Measurements from ENCODE around the gene IFNG. TPM values are rescaled to one million over a fixed set of nuclear protein-coding genes. Genes with fewer than 3 reads are reported as not detected.
"Not testable (repeated sequence)": the region's sequence is repeated elsewhere in the genome, so short reads cannot be mapped to it uniquely, and the experiment has no call there.

Gene IFNG
- total and polyA plus RNA-seq, 11 donors: 0.20 to 1.3 TPM; not detected in 9

DNA sequence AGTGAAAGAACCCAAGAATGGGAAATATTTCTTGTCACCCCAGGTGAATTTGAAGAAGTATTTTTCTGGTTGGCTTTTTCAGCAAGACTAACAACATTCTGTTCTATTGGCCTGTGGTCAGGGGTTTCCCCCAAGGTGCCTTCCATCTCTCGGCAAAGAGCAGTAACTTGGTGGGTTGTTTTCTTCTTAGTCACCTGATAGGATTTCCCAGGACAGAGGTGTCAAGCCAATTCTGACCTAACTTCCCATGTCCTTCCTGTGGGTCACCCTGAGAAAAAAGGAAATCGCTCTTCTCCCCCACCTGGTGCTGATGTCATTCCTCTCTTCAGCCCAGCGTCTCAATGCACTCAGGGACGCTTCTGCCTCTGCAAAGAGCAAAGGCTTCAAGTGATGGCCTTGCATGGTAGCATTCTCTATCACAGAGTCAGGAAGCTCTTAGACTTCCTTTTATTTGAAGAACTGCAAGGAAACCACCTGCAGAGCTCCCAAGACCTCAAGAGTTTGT is 16.1 kb upstream of the IFNG start:
- WGBS, 4 donors: 35 to 59% (median 40%) methylated on average over 4 of the region's 4 CpGs
- no peak overlapping the region for H3K27ac ChIP-seq
- TF ChIP-seq, protein P1, sequence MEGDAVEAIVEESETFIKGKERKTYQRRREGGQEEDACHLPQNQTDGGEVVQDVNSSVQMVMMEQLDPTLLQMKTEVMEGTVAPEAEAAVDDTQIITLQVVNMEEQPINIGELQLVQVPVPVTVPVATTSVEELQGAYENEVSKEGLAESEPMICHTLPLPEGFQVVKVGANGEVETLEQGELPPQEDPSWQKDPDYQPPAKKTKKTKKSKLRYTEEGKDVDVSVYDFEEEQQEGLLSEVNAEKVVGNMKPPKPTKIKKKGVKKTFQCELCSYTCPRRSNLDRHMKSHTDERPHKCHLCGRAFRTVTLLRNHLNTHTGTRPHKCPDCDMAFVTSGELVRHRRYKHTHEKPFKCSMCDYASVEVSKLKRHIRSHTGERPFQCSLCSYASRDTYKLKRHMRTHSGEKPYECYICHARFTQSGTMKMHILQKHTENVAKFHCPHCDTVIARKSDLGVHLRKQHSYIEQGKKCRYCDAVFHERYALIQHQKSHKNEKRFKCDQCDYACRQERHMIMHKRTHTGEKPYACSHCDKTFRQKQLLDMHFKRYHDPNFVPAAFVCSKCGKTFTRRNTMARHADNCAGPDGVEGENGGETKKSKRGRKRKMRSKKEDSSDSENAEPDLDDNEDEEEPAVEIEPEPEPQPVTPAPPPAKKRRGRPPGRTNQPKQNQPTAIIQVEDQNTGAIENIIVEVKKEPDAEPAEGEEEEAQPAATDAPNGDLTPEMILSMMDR (IDR thresholded peaks at IDR 0.05): no peak
- no peak for TF ChIP-seq POLR2A (IDR thresholded peaks at IDR 0.05)
- H3K27me3 ChIP-seq: no peaks in the 10 kb centered on the region
- H3K36me3 ChIP-seq: no peaks in the 10 kb centered on the region
- intact Hi-C loops (cut with DNase I): no loop called here
- peak in 1 of 4 donors; percentile 7 for ATAC-seq
- DNase-seq: no peak
- H3K4me3 ChIP-seq: no peak overlapping the region
- H3K9me3 ChIP-seq: no peaks in the 10 kb centered on the region
- H3K4me1 ChIP-seq: peaks cover 0 to 4% (median 0%) of the 10 kb centered on the region in 12 donors

GRCh38 chr12:68174761-68175160 is 15.2 kb upstream of the IFNG start:
- H3K4me3 ChIP-seq; H3K36me3 ChIP-seq; ATAC-seq; H3K27ac ChIP-seq; intact Hi-C loops (cut with DNase I); H3K4me1 ChIP-seq; H3K27me3 ChIP-seq; DNase-seq; H3K9me3 ChIP-seq: not testable (repeated sequence)
- WGBS, 4 donors: 92 to 94% (median 94%) methylated on average over 3 of the region's 3 CpGs

- no peak for TF ChIP-seq POLR2A (IDR thresholded peaks at IDR 0.05)
- TF ChIP-seq, protein P1 (IDR thresholded peaks at IDR 0.05): no peak
- no peak overlapping the region for H3K27ac ChIP-seq
- H3K9me3 ChIP-seq: no peaks in the 10 kb centered on the region
- peaks cover 0 to 3% (median 0%) of the 10 kb centered on the region in 12 donors for H3K4me1 ChIP-seq
- H3K4me3 ChIP-seq: no peak overlapping the region
- no peaks in the 10 kb centered on the region for H3K27me3 ChIP-seq
- DNase-seq (no peak), ATAC-seq (no peak)
- intact Hi-C loops (cut with DNase I): no loop called here
- no peaks in the 10 kb centered on the region for H3K36me3 ChIP-seq
These were observed 14.3 kb upstream of the IFNG start for GRCh38 chr12:68173792-68174191.

DNA sequence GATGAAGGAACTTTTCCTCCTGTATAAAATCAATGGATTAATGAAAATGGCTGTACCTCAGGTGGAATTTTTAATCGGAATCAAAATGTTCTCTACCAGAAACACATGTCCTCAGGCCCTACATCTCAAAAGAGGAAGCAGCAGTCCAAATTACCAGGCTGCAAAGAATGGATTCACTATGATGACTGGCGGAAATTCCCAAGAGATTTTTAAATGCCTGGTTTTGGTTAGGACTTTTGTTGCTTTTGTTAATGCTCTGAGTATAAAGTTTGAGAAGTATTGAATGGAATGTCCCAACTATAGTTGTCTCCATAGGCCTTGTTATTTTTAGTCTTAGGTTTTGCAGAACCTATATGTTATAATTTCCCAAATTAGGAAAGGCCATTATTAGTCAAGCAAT is 11.2 kb upstream of the IFNG start:
- Histone ChIP-seq H3K4me1 (no peaks in the 10 kb centered on the region), H3K9me3 (no peaks in the 10 kb centered on the region), H3K27ac (no peak overlapping the region), H3K4me3 (no peak overlapping the region), H3K36me3 (no peaks in the 10 kb centered on the region), H3K27me3 (no peaks in the 10 kb centered on the region)
- TF ChIP-seq, protein P1 (IDR thresholded peaks at IDR 0.05): no peak
- TF ChIP-seq POLR2A (IDR thresholded peaks at IDR 0.05): no peak
- ATAC-seq (no peak), DNase-seq (no peak)
- 77 to 88% (median 87%) methylated on average over 2 of the region's 2 CpGs for WGBS, 4 donors
- intact Hi-C loops (cut with DNase I): no loop called here

GRCh38 chr12:68169213-68169889 is 9.8 kb upstream of the IFNG start:
- no peak overlapping the region for H3K4me3 ChIP-seq
- intact Hi-C loops (cut with DNase I): no loop called here
- no peak overlapping the region for H3K27ac ChIP-seq
- H3K4me1 ChIP-seq: no peaks in the 10 kb centered on the region
- 54 to 95% (median 85%) methylated on average over 1 of the region's 1 CpG for WGBS, 4 donors
- ATAC-seq (no peak), DNase-seq (no peak)
- TF ChIP-seq, protein P1 (IDR thresholded peaks at IDR 0.05): no peak
- no peak for TF ChIP-seq POLR2A (IDR thresholded peaks at IDR 0.05)
- H3K9me3 ChIP-seq: no peaks in the 10 kb centered on the region
- H3K36me3 ChIP-seq: no peaks in the 10 kb centered on the region
- H3K27me3 ChIP-seq: no peaks in the 10 kb centered on the region

Data from heart left ventricle (tissue), 16 donors.